Lower leg skin (tissue), 3 donors: ENCODE results near the gene EME2.

Experiments used
- CTCF ChIP-seq, 3 donors: fragments of 450-650 bp; IDR thresholded peaks; one replicate each; pipeline ENCODE4 v1.5.1; 2016; ENCODE audit warnings: antibody characterized with exemption in 3 of 3, mild to moderate bottlenecking in 3 of 3, moderate library complexity in 2 of 3
- POLR2A ChIP-seq, 2 donors: fragments of 450-650 bp; IDR thresholded peaks; one replicate each; pipeline ENCODE4 v1.6.1; 2016 to 2017; ENCODE audit warnings: antibody characterized with exemption in 2 of 2, mild to moderate bottlenecking in 1 of 2, moderate library complexity in 1 of 2

DNA sequence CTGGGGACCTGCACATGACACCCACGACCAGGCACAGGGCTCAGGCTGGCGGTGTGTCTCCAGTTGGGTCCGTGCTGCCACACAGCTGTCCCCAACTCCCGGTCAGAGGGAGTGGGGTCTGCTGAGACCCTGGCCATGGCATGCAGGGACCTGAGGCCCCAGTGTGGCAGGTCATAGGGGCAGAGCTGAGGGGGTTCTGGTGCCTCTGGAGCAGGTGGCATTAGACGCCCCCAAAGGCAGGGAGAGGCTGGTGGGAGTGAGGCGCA, 14.4 kb downstream of the EME2 start:
- no peak for TF ChIP-seq CTCF (IDR thresholded peaks at IDR 0.05)
- no peak for TF ChIP-seq POLR2A (IDR thresholded peaks at IDR 0.05)
